ENCODE data around the gene SOHLH1.

Gene SOHLH1

DNA sequence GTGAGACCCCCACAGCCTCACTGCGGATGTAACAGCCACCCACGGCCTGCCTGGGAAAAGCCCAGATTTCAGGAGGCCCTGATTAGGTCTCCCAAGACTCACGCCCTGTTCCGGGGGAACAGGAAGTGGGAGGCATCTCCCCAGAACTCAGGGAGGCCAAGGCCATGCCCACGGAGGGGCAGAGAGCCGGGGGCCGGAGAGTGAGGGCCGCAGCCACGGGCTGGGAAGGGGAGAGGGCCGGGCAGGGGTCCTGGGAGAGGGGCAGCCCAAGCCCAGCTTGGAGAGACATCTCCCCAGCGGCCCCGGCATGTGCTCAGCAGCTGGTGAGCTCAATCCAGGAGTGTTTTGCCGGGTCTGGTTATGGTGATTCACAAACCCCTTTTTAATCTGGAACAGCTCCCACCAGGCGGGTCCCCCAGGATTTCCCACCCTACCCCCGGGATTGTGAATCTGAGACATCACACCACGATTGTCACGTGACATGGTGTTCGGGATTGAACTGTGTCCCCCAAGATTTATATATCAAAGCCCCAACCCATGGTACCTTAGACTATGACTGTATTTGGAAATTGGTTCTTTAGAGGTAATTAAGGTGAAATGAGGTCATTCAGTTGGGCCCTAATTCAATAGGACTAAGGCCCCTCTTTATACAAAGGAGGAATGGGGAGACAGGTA is 29.3 kb upstream of the SOHLH1 start:
- no peak for DNase-seq

- DNase-seq = no peak
These were observed 28.1 kb upstream of the SOHLH1 start for GRCh38 chr9:135727257-135727875.

DNA sequence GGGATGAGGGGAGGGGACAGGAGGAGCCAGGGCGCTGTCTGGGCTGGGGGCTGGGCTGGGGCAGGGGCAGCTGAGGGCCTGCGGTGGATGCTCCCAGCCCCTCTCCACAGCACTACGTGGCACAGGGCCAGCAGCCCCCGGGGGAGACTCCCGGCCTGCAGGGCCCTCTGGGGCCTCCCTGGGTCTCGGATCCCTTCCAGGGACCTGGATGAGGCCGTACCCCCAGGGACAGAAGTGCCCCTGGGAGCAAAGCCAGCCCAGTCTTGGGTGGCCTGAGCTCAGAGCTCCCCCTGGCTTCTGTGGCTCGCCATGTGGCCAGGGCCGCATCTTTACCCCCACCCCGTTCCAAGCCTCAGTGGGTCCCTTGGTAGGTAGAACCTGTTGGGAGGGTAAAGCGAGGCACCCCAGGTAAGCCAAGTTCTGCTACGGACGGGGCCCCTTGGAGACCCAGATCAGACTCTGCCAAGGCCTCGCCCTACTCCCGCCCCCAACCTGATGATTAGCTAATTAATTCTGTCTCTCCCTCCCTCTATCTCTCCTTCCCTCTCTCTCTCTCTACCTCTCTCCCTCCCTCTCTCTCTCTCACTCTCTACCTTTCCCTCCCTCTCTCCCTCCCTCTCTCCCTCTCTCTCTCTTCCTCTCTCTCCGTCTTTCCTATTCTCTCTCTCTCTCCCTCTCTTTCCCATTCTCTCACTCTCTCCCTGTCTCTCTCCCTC is 27.0 kb upstream of the SOHLH1 start:
- DNase-seq = no peak

DNA sequence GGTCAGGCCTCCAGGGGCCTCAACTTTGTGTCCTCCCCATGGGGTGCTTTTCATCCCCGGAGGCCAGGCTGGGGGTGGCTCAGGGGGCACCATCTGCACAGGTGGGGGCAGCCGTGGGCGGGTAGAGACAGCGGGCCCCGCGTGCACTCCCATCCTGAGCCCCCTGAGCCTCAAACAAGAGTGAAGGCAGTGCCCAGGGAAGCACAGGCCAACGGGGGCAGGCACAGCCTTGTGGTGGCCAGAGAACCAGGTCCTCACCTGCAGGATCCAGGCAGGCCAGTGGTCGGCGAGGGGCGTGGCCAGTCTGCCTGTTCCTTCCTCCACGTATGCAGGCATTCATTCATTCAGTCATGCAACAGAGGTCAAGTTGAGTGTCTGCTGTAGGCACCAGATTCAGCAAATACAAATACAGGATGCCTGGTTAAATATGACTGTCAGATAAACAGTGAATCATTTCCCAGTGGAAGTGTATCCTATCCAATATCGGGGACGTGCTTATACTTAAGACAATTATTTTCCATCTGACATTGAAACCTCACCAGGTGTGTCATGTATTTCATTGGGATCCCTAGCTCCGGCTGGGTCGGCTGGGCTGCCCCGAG is 25.0 kb upstream of the SOHLH1 start:
- no peak for DNase-seq

DNA sequence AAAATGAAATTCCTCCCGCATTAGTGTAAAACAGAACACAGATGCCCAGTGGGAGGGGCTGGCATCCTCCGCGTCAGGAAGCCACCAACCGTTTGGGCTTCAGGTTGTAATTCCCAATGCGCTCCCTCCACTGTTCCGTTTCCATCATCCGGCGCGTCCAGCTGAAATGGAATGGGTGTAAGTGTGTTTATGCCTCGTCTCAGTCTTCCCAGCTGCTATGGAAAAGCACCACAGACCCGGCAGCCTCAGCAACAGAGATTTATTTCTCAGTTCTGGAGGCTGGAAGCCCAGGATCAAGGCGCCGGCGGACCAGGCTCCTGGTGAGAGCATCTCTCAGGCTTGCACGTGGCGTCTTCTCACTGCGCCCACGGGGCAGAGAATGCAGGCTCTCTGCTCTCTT is 23.1 kb upstream of the SOHLH1 start:
- no peak for DNase-seq

DNA sequence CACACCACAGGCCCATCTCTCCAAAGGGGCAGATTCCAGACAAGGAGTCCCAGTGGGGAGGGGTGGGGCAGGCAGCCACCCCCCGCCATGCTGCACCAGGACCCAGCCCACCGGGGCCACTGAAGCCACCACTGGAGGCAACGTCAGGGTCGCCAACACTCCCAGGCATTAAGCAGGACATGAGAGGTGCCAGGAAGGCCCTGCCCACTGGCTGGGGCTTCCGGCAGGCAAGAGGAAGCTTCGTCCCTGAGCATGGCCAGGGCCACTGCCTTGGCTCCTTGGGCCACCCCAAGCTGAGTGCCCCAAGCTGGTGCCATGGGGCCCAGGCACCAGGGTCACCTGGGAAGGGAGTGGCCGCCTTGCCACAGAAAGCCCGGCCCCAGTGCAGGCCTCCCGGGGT is 20.2 kb upstream of the SOHLH1 start:
- no peak for DNase-seq

DNA sequence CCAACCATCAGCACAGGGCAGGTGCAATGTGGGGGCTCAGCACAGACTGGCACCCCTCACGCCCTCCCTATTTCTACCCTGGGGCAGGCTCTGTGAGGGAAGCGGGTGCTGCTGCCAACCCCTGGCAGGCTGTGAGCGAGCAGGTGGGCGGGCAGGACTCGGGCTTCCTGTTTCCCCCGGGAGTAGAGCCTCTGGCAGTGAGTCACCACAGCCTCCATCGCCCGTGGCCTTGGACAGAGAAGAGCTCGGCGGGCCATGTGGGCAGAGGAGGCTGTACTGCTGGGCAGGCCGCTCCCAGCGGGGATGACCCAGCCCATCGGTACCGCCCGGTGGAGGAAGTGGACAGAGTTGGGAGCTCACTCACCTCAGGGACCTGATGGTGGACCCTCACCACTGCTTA is 19.3 kb upstream of the SOHLH1 start:
- no peak for DNase-seq

DNA sequence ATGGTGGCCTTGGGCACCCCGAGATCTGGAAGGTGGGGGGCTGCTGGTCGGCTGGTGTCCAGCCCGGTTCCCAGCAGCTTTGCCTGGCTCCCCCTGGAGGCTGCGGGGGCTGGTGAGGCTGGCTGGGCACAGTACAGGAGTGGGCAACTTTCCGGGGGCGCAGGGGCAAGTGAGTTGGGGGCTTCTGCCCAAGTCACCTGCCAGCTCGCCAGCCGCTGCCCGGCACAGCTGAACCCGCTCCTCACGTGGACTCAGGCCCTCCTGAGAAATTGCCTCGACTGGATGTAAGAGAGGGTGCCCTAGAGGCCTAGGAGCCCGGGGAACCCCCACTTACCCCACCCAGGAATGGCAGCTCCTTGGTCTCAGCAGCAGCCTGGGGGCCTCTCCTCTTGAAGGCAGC is 18.1 kb upstream of the SOHLH1 start:
- DNase-seq = no peak

- DNase-seq = no peak
These were observed 16.8 kb upstream of the SOHLH1 start for GRCh38 chr9:135716045-135716444.

GRCh38 chr9:135715056-135715595 is 15.8 kb upstream of the SOHLH1 start:
- no peak for DNase-seq

DNA sequence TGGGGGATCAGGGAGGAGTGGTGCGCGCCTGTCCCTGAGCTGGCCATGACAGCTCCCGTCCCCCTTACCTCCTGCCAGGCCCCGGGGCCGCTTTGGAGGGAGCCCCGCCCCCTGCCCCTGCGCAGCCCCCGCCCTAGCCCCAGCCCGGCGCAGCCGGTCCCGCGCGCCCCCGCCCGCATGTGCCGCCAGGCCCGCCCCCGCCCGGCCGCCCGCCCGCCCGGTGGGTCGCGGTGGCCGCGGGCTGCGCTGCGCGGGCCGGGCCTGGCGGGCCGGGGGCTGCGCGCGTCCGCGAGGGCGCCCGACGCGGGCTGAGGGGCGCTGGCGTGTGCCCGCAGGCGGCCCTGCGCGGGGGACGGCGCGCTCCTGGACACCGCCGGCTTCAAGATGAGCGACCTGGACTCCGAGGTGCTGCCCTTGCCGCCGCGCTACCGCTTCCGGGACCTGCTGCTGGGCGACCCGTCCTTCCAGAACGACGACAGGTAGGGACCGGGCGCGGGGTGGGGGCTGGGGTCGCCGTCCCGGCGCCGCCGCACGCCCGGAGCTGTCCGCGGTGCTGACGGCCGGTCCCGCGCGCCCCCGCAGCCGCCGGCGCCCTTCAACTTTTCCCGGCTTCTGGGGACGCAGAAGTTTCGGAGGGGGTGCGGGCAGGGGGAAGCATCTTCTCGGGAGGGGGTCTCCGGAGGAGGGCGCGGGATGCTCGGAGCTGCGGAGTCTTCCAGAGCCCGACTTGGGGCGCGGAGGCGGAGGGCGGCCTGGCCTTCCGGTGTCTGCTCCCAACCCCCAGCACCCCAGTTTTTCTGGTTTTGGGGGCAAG is 15.2 kb upstream of the SOHLH1 start:
- DNase-seq = no peak

DNA sequence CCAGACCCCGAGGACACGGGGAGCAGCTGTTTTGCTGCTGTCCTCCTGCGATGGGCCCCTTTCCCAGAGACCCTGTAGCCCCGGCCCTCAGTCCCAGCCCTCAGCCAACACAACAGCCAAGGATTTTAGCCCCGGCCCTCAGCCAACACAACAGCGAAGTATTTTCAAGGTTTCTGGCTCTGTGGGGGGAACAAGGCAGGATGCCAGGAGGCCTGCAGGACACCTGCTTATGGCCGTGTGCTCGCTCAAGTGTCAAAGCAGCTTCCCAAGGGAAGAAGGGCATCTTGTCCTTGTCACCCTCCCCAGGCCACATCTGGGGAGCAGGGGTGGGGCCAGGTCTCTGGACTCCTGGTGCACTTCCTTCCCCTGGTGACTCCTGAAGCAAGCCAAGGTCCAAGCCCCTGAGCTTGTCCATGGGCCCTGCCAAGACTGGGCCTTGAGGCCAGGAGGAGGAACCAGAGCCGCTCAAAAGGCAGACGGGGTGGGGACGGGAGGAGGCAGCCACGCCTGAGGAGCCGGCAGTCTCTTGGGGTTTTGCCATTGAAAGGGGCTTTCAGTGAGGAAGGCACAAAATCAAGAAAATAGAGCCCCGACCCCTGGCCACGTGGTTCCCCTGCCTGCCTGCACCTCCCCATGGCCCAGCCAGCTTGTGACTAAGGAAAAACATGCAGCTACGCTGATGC is 13.5 kb upstream of the SOHLH1 start:
- DNase-seq = no peak

DNA sequence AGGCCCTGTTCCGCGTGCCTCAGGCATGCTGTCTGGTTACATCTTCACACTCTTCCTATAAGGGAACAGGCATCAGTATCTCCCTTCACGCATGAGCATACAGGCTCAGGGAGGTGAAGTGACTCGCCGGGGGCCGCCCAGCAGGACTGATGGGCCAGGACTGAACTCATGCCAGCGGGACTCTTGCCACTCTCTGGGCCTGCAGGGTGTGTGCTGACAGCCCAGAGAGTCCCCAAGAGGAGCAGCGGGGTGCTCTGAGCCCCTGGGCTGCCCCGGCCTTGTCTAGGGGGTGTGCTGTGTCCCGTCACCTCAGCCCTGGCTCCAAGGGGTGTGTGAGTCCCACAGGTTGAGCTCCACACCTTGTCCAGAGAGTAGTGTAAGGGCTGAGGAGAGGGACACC is 12.6 kb upstream of the SOHLH1 start:
- DNase-seq = no peak

DNA sequence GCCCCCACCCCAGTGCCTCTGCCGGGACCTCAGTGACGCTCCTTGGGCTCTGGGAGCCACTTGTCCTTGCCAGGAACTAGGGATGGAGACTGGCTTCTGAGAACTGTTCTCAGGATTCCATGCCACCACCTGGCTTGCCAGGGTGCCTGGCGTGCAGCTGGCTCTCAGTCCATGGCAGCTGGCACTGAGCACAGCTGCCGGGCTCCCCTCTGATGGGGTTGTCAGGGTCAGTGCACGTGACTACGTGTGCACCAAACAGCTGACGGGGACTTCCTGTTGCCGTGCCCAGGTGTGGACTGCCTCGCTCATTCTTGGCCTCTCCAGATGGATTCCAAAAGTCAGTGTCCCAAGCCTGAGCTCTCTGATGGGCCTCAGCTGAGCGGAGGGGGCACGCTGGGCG is 12.1 kb upstream of the SOHLH1 start:
- DNase-seq = no peak

- no peak for DNase-seq
These were observed 8.9 kb upstream of the SOHLH1 start for GRCh38 chr9:135708164-135708563.

- DNase-seq = no peak
These were observed 8.2 kb upstream of the SOHLH1 start for GRCh38 chr9:135707252-135708138.

- no peak for DNase-seq
These were observed 7.0 kb upstream of the SOHLH1 start for GRCh38 chr9:135706288-135706687.

DNA sequence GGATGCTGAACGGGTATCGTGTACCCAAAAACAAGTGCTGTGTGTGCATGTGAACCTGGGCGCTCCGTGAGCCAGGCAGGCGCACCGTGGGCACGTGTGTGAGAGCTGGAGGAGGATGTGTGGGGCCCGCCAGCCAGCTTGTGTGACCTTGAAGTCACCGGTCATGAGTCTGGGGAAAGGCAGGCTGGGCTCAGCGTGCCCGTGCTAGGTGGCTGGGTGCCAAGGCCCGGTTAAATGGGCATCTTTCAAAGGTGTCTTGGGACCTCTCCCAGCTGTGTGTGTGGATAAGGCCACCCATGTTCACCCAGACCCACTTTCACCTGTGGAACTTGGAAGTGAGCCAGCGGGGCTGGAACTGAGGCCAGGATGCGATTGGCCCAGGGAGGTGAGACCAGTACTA is 6.1 kb upstream of the SOHLH1 start:
- peak; percentile 10 for DNase-seq

GRCh38 chr9:135704483-135704882 is 5.2 kb upstream of the SOHLH1 start:
- no peak for DNase-seq

GRCh38 chr9:135703726-135704125 is 4.4 kb upstream of the SOHLH1 start:
- no peak for DNase-seq

All from NCI-H2029 (cell line).